Testis (tissue), 2 donors: Measurements from ENCODE around the gene COPA.

Source experiments
- CTCF ChIP-seq, 3 experiments: fragments of 450-650 bp in 2 of 3; fragments of 200-600 bp in 1 of 3; sonication (generic) in 1 of 3; IDR thresholded peaks; one replicate each; pipeline ENCODE4 v1.5.1; 2016 to 2019; ENCODE audit warnings: antibody characterized with exemption in 3 of 3, mild to moderate bottlenecking in 2 of 3, moderate library complexity in 1 of 3
- POLR2A ChIP-seq: fragments of 450-650 bp; IDR thresholded peaks from one replicate; pipeline ENCODE4 v1.6.1; 2017; ENCODE audit warnings: antibody characterized with exemption, mild to moderate bottlenecking, moderate library complexity

GRCh38 chr1:160351629-160352028 is 8.6 kb upstream of the COPA start:
- TF ChIP-seq CTCF (IDR thresholded peaks at IDR 0.05), result no peak
- TF ChIP-seq POLR2A, result no peak
